Fibroblast of gingiva (primary cell): ENCODE data around the gene GASK1A.
"Not testable (repeated sequence)": the region's sequence is repeated elsewhere in the genome, so short reads cannot be mapped to it uniquely, and the experiment has no call there.

Experiments used
- DNase-seq: peaks from one replicate; pipeline ENCODE4 v3.0.0-alpha.2; 2011; ENCODE audit warnings: low read depth

Gene GASK1A

GRCh38 chr3:42979044-42979972 lies at the start of gene GASK1A:
Gene GASK1A (plus strand): TSS chr3:42979311. CDS start chr3:42979643, 332 bp downstream.
- DNase-seq, result no peak

- DNase-seq, result no peak
Measured at GRCh38 chr3:42934111-42934510, 45.0 kb upstream of the GASK1A start.

- DNase-seq, result no peak
Measured at GRCh38 chr3:42934910-42935309, 44.2 kb upstream of the GASK1A start.

GRCh38 chr3:42935472-42935871 lies 43.6 kb upstream of the GASK1A start:
- no peak for DNase-seq

- DNase-seq, result peak; percentile 28
Measured at GRCh38 chr3:42936157-42936981, 42.7 kb upstream of the GASK1A start.

- DNase-seq, result no peak
Measured at GRCh38 chr3:42937334-42937733, 41.8 kb upstream of the GASK1A start.

- DNase-seq, result no peak
Measured at GRCh38 chr3:42942693-42943092, 36.4 kb upstream of the GASK1A start.

- DNase-seq, result no peak
Measured at GRCh38 chr3:42946050-42946449, 33.1 kb upstream of the GASK1A start.

- DNase-seq, result no peak
Measured at GRCh38 chr3:42957573-42957972, 21.5 kb upstream of the GASK1A start.

- no peak for DNase-seq
Measured at GRCh38 chr3:42960282-42960681, 18.8 kb upstream of the GASK1A start.

- no peak for DNase-seq
Measured at GRCh38 chr3:42960786-42961185, 18.3 kb upstream of the GASK1A start.

- peak; percentile 44 for DNase-seq
Measured at GRCh38 chr3:42961633-42962032, 17.5 kb upstream of the GASK1A start.

- no peak for DNase-seq
Measured at GRCh38 chr3:42963269-42963668, 15.8 kb upstream of the GASK1A start.

- DNase-seq, result no peak
Measured at GRCh38 chr3:42964266-42964665, 14.8 kb upstream of the GASK1A start.

GRCh38 chr3:42970557-42970956 lies 8.6 kb upstream of the GASK1A start:
- DNase-seq, result no peak

- DNase-seq, result no peak
Measured at GRCh38 chr3:42970976-42971772, 7.9 kb upstream of the GASK1A start.

GRCh38 chr3:42974906-42975305 lies 4.2 kb upstream of the GASK1A start:
- not testable (repeated sequence) for DNase-seq

GRCh38 chr3:42975456-42975855 lies 3.7 kb upstream of the GASK1A start:
- DNase-seq, result no peak

GRCh38 chr3:42975955-42976354 lies 3.2 kb upstream of the GASK1A start:
- no peak for DNase-seq

- no peak for DNase-seq
Measured at GRCh38 chr3:42980209-42980608, 1.1 kb downstream of the GASK1A start.

- DNase-seq, result peak; percentile 14
Measured at GRCh38 chr3:42980909-42981308, 1.8 kb downstream of the GASK1A start.
